Fibroblast of skin of right quadriceps (primary cell): ENCODE results near the gene TRIM27.
"Not testable (repeated sequence)": the region's sequence is repeated elsewhere in the genome, so short reads cannot be mapped to it uniquely, and the experiment has no call there.

Experiments
- DNase-seq: peaks from one replicate; pipeline ENCODE4 v3.0.0-alpha.2; 2013

The TRIM27 gene

DNA sequence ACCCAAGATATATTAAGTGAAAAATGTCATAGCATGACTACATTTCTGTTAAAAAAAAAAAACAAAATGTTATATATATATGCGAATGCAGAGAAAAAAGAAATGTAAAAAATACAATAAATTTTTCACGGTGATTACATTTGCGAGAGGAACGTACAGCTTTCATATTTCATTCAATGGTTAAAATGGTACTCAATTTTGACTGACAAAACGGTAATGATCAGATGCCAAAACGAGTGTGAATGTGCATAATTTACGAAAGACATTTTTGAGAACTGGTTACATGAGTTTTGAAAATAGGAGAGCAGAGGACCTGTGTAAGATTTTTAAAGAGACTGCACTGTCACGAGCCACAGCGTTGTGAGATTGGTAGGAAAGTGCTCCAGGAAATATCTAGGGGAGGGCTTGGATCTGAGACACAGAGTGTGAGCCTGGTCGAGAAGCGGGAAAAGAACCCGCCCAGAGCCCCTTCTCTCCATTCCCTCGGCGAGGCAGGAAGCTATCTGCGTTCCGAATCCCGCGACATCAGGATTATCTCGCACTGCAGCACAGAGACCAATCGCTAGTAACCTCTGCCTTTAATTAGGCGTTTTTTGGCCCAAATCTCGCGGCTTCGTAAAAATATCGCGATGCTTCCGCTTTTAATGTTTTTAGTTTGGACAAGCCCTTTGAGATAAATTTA, 28.5 kb downstream of the TRIM27 start:
- peak; percentile 97 for DNase-seq

DNA sequence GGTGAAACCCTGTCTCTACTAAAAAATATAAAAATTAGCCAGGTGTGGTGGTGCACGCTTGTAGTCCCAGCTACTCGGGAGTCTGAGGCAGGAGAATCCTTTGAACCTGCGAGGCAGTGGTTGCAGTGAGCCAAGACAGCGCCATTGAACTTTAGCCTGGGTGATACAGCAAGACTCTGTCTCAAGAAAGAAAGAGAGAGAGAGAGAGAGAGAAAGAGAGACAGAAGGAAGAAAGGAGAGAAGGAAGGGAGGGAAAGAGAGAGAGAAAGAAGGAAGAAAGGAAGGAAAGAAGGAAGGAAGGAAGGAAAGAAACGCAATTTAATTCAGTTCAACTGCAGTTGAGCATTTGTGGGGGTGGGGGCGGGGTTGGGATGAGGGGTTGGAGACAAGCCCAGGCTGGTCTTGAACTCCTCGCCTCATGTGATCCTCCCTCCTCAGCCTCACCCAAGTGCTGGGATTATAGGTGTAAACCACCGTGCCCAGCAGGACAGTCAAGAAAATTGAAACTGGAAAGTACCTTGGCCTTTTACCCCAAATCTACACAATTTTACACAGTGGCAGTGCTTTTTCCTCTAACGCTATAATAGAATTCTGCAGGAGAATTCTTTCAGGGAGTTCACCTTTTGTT, 30.5 kb downstream of the TRIM27 start:
- no peak for DNase-seq

DNA sequence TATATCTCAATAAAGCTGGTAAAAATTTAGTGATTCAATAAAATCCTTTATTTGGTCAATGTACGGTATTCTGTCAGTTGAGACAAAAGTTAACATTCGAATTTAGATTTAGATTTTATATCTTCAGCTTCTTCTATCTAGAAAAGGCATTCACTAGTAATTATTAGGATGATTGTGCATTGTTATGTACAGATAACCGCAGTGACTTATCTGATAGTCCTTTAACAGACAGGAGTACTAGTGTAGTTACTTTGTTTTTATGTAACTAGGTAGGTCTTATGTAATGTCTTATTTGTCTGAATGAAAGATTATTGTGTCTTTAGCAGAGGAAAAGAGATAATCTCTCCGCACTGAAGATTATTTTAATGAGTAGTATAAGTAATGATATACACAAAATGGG, 31.3 kb downstream of the TRIM27 start:
- DNase-seq, result no peak

DNA sequence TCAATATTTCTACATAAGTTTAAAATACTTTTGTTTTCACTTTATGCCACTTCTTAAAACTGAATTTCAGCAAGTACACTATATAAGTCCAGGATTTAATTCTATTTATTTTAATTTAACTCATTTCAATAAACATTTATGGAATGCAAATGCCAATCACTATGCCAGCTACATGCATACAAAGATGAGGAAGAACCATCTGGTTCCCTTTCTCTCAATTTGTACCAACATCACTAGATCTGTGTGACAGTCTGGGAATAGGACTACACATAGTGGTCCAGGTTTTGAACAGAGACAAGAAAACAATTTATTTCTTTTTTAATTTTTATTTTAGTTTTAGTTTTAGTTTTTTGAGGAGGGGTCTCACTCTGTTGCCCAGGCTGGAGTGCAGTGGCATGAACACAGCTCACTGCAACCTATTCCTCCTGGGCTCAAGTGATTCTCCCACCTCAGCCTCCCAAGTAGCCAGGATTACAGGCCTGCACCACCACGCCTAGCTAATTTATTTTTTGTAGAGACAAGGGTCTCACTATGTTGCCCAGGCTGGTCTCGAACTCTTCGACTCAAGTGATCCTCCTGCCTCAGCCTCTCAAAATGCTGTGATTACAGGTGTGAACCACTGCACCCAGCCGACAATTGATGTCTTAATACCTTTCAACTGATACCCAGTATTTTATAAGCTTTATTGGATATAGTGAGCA, 35.8 kb downstream of the TRIM27 start:
- DNase-seq, result no peak

DNA sequence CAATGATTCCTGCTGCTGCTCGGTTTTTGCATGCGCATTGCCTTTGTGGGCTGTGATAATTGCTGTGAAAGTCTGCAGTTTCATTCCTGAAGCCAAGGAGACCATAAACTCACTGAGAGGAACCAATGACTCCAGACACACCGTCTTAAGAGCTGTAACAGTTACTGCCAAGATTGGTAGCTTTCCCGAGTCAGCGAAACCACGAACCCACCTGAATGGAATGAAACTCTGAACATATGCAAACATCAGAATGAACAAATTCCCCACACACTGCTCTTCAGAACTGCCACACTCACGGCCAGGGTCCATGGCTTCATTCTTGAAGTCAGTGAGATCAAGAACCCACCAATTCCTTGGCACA, 37.7 kb downstream of the TRIM27 start:
- no peak for DNase-seq

DNA sequence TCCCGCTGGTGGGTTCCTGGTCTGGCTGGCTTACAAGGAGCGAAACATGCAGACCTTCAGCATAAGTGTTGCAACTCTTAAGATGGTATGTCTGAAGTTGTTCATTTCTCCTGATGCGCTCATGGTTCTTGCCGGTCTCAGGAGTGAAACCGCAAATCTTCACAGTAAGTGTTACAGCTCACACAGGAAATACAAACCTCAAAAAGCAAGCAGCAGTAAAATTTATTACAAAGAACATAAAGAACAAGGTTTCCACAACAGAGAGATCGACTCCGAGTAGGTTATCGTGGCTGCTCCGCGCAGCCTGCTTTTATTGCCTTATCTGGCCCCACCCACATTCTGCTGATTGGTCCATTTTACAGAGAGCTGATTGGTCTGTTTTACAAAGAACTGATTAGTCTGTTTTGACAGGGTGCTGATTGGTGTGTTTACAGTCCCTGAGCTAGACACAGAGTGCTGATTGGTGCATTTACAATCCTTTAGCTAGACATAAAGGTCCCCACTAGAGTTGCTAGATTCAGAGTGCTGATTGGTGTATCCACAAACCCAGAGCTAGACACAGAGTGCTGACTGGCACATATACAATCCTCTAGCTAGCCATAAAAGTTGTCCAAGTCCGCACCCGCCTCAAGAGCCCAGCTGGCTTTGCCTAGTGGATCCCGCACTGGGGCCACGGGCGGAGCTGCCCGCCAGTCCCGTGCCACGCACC, 39.2 kb downstream of the TRIM27 start:
- DNase-seq, result no peak

DNA sequence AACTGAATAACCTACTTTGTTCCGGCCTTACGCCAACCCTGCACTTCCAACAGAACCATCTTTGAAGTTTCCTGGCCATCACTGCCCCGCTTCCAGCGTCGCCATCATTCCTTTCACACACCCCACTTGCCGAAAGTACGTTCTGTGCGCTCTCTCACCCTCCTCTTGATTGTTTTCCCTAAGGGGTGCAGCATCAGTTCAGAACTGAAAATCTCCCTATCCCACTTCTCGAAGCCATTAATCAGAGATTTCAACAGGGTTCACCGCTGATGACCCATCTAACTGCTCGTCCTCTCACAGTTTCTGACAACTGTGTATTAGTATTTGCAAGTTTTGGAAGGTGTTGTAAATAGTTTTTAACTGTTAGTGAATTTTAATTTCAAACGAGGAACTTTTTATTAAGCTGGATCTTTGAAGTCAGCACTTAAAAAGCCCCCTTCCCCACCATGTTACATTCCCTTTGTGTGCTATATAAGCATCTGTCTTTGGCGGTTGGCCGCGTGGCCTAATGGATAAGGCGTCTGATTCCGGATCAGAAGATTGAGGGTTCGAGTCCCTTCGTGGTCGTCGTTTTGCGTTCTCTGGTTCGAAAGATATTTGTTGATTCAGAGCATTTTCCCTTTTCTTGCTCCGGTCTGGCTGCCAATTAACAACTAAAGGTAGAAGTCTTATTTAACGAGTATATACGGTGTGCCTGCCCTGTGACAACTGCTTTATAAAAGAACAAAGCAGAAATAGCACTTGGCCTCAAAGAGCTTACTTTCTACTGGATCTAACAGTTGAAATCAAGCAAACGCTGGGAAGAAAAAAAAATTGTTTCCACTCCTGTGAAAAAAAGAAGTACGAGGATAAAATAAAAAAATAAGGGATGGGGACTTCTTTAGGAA, 42.6 kb downstream of the TRIM27 start:
- peak; percentile 78 for DNase-seq

DNA sequence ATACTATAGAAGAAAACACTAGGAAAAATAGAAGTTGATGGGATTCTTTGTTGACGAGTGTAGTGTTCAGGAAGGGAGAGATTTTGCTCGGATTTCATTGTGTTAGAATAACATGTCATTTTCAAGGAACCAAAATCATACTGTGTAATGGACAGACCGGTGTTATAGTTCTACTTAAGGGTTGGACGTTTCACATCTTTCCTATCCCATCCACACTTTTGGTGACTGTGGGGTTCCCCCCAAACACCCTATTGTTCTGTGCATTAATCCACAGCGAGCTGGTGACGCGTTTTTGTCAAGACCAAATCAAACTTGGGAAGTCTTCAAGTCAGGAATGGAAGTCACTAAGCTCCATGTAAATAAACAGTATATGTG, 43.3 kb downstream of the TRIM27 start:
- DNase-seq, result no peak

DNA sequence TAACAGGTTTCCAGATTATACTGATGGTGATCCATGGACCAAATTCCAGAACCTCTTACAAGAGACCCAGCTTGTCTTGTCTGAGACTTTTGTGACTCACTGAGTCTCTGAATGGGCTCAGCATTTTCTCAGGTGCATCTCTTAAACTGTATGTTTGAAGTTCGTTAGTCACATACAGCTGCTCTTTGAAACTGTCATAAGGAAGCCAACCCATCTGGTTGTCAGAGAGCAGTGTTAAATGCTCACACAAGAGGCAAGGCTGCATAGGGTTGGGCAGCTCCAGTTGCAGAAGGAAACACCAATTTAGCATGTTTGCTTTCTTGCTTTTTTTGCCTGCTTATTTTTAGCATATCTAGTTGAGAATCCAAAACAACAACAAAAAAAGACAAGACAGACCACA, 47.1 kb downstream of the TRIM27 start:
- no peak for DNase-seq

DNA sequence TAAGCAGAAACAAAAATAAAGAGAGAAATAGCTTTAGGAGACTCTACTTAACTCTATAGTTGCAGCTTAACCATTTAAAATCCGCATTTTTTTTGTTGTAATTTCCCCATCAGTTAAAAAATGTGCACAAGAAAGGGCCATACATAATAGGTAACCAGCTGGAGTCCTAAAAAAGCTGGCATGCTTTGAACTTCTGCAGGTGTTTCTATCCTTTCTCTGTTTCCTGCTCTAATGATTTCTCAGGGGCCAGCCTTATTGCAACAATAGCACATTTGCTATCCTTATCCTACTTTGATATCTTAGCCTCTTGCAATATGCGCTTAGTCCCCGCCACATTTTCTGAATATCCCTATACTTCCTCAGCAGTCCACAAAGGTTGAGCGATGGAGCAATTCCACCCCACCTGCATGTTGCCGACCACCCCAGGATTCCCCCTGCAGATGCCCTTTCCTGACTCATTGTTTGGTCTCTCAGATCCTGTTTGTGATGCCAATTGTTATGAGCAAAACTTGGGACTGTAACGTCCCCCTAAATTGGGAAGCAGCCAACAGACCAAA, 48.5 kb downstream of the TRIM27 start:
- DNase-seq, result no peak

DNA sequence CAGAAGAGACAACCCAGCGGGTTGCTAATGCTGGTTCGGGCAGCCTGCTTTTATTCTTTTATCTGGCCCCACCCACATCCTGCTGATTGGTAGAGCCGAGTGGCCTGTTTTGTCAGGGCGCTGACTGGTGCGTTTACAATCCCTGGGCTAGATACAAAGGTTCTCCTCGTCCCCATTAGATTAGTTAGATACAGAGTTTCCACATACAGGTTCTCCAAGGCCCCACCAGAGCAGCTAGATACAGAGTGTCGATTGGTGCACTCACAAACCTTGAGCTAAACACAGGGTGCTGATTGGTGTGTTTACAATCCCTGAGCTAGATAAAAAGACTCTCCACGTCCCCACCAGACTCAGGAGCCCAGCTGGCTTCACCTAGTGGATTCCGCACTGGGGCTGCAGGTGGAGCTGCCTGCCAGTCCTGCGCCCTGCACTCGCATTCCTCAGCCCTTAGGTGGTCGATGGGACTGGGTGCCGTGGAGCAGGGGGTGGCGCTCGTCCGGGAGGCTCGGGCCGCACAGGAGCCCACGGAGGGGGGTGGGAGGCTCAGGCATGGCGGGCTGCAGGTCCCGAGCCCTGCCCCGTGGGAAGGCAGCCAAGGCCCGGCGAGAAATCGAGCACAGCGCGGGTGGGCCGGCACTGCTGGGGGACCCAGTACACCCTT, 51.5 kb downstream of the TRIM27 start:
- not testable (repeated sequence) for DNase-seq

DNA sequence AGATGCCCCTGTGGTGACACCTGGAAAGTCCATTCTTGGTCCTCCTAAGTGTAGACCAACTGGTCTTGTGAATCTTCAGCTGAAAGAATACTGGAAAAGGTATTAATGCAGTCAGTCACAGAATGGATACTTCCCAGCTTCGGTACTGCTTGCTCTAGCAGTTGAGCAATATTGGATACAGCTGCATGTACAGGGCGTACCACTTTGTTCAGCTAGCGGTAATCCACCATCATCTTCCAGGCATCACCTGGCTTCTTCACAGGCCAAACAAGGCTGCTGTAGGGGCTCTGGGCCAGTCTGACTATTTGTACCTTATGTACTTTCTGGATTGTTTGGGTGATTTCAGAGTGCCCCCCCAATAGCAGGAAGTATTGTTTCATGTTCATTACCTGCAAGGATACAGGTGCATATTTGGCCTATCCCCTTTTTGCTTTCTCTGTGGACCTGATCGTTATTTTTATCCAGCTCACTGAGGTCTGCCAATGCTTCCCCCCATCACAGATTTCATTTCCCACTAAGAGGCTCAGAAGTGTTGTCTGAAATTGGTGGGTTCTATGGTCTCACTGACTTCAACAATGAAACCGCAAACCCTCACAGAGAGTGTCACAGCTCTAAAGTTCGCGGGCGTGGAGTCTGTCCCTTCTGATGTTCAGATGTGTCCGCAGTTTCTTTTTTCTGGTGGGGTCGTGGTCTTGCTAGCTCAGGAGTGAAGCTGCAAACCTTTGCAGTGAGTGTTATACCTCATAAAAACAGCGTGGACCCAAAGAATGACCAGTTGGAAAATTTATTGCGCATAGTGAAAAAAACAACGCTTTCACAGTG, 52.2 kb downstream of the TRIM27 start:
- no peak for DNase-seq

DNA sequence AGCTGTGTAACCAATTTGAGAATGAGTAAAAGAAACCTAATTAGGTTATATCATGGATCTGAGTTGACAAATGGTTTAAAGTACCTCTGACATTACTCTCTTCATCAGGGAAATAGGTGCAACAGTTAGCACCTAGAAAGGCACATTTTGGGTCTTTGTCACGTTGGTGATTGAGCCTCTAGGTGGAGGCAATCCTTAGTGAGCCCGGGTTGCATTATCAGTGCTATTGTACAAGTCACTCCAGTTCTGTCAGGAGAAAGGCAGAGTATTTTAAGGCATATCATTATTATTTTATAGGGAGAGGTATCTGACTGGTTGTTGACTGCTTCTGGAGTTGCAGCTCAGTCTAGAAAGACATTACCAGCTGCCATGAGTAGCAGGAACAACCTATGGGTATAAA, 54.9 kb downstream of the TRIM27 start:
- no peak for DNase-seq

DNA sequence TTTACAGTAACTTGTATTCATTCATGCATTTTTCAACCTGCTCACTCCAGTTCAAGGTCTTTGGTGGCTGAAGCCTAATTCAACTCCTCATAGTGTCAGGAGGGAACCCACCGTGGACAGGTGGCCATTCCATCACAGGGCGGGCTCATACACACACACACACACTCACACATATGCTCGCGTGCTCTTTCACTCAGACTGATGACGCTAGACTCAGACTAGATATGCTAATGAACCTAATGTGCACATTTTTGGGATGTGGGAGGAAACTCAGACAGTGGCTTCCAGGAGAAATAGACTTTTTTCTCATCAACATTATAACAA, 56.7 kb downstream of the TRIM27 start:
- DNase-seq, result peak; percentile 6

DNA sequence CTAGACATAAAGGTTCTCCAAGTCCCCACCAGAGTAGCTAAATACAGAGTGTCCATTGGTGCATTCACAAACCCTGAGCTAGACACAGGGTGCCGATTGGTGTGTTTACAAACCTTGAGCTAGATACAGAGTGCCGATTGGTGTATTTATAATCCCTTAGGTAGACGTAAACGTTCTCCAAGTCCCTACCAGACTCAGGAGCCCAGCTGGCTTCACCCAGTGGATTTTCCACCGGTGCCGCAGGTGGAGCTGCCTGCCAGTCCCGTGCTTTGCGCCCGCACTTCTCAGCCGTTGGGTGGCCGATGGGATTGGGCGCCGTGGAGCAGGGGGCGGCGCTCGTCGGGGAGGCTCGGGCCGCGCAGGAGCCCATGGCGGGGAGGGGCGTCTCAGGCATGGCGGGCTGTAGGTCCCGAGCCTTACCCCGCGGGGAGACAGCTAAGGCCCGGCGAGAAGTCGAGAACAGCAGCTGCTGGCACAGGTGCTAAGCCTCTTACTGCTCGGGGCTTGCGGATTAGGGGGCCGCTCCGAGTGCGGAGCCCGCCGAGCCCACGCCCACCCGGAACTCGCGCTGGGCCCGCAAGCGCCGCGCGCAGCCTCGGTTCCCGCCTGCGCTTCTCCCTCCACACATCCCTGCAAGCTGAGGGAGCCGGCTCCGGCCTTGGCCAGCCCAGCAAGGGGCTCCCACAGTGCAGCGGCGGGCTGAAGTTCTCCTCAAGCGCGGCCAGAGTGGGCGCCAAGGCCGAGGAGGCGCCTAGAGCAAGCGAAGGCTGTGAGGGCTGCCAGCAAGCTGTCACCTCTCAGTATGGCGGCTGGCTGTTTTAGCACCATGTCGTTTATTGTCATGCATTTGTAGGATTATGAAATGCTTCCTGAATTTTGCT, 57.3 kb downstream of the TRIM27 start:
- DNase-seq, result peak; percentile 51

DNA sequence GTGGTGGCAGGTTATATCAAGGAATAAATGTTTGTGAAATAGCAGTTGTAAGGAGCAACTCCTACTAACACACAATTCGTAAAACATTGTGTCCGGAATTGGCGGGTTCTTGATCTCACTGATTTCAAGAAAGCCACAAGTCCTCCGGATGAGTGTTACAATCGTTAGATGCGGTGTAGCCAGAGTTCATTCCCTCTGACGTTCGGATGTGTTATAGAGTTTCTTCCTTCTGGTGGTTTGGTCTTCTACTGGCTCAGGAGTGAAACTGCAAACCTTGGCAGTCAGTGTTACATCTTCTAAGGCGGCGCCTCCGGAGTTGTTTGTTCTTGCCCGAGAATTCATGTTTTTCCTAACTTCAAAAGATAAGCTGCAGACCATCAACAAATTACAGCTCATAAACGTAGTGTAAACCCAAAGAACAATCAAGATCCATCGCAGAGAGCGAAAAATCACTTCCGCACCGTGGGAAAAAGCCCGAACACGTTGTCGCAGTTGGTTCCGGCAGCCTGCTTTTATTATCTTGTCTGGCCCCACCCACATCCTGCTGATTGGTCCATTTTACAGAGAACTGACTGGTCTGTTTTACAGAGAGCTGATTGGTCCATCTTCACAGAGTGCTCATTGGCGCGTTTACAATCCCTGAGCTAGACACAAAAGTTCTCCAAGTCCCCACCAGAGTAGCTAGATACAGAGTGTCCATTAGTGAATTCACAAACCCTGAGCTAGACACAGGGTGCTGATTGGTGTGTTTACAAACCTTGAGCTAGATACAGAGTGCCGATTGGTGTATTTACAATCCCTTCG, 58.2 kb downstream of the TRIM27 start:
- peak; percentile 58 for DNase-seq

DNA sequence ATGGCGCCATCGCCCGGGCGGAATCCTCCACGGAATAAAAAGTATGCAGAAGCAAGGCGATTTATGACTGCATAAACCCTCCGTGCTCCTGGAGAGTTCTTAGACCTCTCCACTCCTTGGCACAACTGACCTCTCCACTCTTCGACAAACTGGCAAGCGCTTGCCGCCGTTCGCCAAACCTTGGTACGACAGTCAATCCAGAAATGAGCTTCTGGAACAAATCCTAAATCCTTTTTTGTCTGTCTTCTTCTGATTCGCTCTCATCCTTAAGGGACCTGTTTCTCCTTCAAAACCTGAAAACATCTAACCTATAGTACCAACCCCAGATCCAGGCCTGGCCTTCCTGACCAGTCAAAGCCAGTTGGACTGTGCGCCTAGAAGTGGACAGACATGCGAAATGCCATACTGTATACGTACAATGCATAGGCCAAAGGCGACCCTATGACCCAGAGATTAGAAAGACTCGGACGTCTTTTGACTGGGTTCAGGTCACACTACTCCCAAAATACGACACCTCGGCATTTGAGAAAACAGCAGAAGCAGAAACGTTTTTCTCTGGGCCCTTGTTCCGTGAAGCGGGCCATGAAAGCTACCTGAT, 59.4 kb downstream of the TRIM27 start:
- DNase-seq, result no peak

DNA sequence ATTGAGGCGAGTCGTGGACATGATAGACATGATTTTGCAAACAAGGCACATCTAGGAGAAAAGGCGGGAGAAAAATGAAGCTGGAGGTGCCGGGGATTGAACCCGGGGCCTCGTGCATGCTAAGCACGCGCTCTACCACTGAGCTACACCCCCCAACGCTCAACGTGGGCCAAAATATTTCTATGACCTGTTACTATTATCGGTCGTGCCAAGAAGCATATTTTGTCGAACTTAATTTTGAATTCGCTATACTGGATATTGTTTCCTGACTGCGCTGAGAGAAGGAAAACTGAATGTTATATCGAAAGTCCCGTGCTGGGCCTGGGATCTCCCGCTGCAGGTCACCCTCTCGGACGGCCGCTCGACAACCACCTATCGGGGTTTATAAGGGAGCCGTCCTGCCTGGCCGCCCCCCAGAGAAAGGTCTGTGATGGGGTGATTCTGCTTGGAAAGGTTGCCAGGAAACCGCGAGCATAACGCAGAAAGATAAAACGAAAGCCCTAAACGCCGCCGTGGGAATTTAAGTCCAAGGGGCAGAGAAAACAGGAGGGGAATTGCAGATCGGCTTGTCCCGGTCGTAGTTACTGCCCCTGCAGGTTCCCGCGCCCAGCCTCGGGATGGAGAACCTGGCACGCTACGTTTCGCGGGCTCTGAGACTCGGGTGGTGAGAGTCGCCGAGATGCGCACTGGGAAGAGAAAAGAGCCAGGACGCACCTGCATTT, 60.0 kb downstream of the TRIM27 start:
- peak; percentile 81 for DNase-seq
